Panc1 (cell line): Measurements from ENCODE around the gene SLC25A27. TPM values are rescaled to one million over a fixed set of nuclear protein-coding genes. Genes with fewer than 3 reads are reported as not detected.

Experiments
- ATAC-seq: fragments of 200-7000 bp; cut with Tn5 transposase; 2 replicates; pipeline ENCODE4 v1.9.1; 2020; ENCODE audit warnings: mild to moderate bottlenecking, moderate library complexity
- BruUV-seq: library from RNA; stranded (reverse); fragments of 400-500 nt; replicated peaks from 2 replicates; lab custom pipeline; 2021; lab: Mats Ljungman, UMichigan
- CTCF ChIA-PET: fragments of 300-600 bp; sonication (Branson Sonifier 250); formaldehyde crosslinking; loops from one replicate; lab custom pipeline; 2022; ENCODE audit warnings: antibody characterized with exemption; lab: Charles Lee
- POLR2A ChIA-PET: fragments of 300-600 bp; sonication (Branson Sonifier 250); formaldehyde crosslinking; loops from one replicate; lab custom pipeline; 2022; ENCODE audit warnings: antibody characterized with exemption; lab: Charles Lee
- DNase-seq: peaks from one replicate; pipeline ENCODE4 v3.0.0-alpha.2; 2010; ENCODE audit warnings: low read depth, low spot score
- H3K27ac ChIP-seq: 2 replicates; pipeline ENCODE4 v1.5.1; 2011; ENCODE audit warnings: mild to moderate bottlenecking, low read length, inconsistent platforms
- H3K27me3 ChIP-seq: fragments of 200-500 bp; sonication (Bioruptor generic); 2 replicates; pipeline ENCODE4 v1.6.0; 2014; ENCODE audit warnings: low read length, inconsistent platforms; ENCODE audit not compliant: control insufficient read depth, insufficient read depth
- H3K36me3 ChIP-seq: fragments of 200-500 bp; sonication (Bioruptor generic); 2 replicates; pipeline ENCODE4 v1.5.1; 2014; ENCODE audit warnings: inconsistent platforms, mild to moderate bottlenecking, low read length, moderate library complexity; ENCODE audit not compliant: control insufficient read depth, insufficient read depth
- H3K4me1 ChIP-seq: 2 replicates; pipeline ENCODE4 v1.5.1; 2011; ENCODE audit warnings: inconsistent platforms, mild to moderate bottlenecking, low read length, moderate library complexity; ENCODE audit not compliant: control insufficient read depth, insufficient read depth
- H3K4me3 ChIP-seq, 2 experiments: 2 replicates each; pipeline ENCODE4 v1.5.1; 2011 to 2012; ENCODE audit warnings: low read depth in 2 of 2, low read length in 2 of 2, mild to moderate bottlenecking in 2 of 2, inconsistent platforms in 1 of 2, moderate library complexity in 1 of 2
- H3K9me3 ChIP-seq: fragments of 200-500 bp; sonication (Bioruptor generic); 2 replicates; pipeline ENCODE4 v1.5.1; 2014; ENCODE audit warnings: low read depth, mild to moderate bottlenecking, inconsistent platforms, low read length, moderate library complexity; ENCODE audit not compliant: control insufficient read depth, insufficient read depth
- POLR2AphosphoS5 ChIP-seq: IDR thresholded peaks from 2 replicates; pipeline ENCODE4 v1.6.1; 2012; ENCODE audit warnings: mild to moderate bottlenecking, low read depth, low read length, moderate library complexity
- REST ChIP-seq, 2 experiments: IDR thresholded peaks; 2 replicates each; pipeline ENCODE4 v1.6.1; 2011 to 2012; ENCODE audit warnings: low read depth in 2 of 2, control low read depth in 1 of 2, low read length in 1 of 2, mild to moderate bottlenecking in 1 of 2, moderate library complexity in 1 of 2; ENCODE audit not compliant: insufficient read depth in 1 of 2
- SIN3A ChIP-seq: IDR thresholded peaks from 2 replicates; pipeline ENCODE4 v1.6.1; 2012; ENCODE audit warnings: low read depth, mild to moderate bottlenecking, low read length, moderate library complexity, borderline replicate concordance; ENCODE audit not compliant: insufficient read depth
- TCF7L2 ChIP-seq: IDR thresholded peaks from 2 replicates; pipeline ENCODE4 v1.6.1; 2011; ENCODE audit warnings: mild to moderate bottlenecking, low read depth, low read length, inconsistent platforms
- in situ Hi-C: cut with HindIII; loops from 2 replicates; pipeline ENCODE4 v1.10.0; 2016; ENCODE audit warnings: low sequenced_read_pairs, low pct_unique_long_range_greater_than_20kb
- intact Hi-C: fragments of 100-400 bp; cut with micrococcal nuclease; formaldehyde crosslinking; loops from one replicate; pipeline ENCODE4 v1.10.0; 2022; ENCODE audit not compliant: unreplicated experiment
- total RNA-seq: library from RNA; stranded (reverse); gene quantifications from one replicate; pipeline ENCODE4 v1.2.1, GENCODE V29; 2021; ENCODE audit not compliant: unreplicated experiment
- TF ChIP-seq, protein P1 (sequence below): fragments of 450-650 bp; IDR thresholded peaks from 2 replicates; pipeline ENCODE4 v1.5.1; 2017; ENCODE audit warnings: mild to moderate bottlenecking

The SLC25A27 gene
- total RNA-seq, 1 experiment from 2014 or later: 0.77 TPM

- intact Hi-C loops: no loop called here
- CTCF ChIA-PET: no interaction called here
- no peaks in the 10 kb centered on the region for H3K36me3 ChIP-seq
- POLR2A ChIA-PET: no interaction called here
- no peaks in the 10 kb centered on the region for H3K4me1 ChIP-seq
- no peak overlapping the region for H3K27ac ChIP-seq
- DNase-seq (no peak), ATAC-seq (no peak)
- no TSS peak for BruUV-seq
- TF ChIP-seq, protein P1, sequence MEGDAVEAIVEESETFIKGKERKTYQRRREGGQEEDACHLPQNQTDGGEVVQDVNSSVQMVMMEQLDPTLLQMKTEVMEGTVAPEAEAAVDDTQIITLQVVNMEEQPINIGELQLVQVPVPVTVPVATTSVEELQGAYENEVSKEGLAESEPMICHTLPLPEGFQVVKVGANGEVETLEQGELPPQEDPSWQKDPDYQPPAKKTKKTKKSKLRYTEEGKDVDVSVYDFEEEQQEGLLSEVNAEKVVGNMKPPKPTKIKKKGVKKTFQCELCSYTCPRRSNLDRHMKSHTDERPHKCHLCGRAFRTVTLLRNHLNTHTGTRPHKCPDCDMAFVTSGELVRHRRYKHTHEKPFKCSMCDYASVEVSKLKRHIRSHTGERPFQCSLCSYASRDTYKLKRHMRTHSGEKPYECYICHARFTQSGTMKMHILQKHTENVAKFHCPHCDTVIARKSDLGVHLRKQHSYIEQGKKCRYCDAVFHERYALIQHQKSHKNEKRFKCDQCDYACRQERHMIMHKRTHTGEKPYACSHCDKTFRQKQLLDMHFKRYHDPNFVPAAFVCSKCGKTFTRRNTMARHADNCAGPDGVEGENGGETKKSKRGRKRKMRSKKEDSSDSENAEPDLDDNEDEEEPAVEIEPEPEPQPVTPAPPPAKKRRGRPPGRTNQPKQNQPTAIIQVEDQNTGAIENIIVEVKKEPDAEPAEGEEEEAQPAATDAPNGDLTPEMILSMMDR: no peak
- TF ChIP-seq REST (IDR thresholded peaks at IDR 0.05; ENCODE audit: insufficient read depth in 1 of 2, low read depth in 2 of 2, low read length in 1 of 2) (no peak), SIN3A (no peak), TCF7L2 (no peak), POLR2AphosphoS5 (no peak)
- H3K9me3 ChIP-seq: no peaks in the 10 kb centered on the region
- in situ Hi-C loops: no loop called here
- no peak overlapping the region for H3K4me3 ChIP-seq
- H3K27me3 ChIP-seq: peaks cover 2% of the 10 kb centered on the region; the same call in 1 of the 2 replicates
Observed at GRCh38 chr6:46715141-46715540, 62.4 kb downstream of the SLC25A27 start.

- intact Hi-C loops: no loop called here
- TF ChIP-seq, protein P1: no peak
- TF ChIP-seq REST (IDR thresholded peaks at IDR 0.05; ENCODE audit: insufficient read depth in 1 of 2, low read depth in 2 of 2, low read length in 1 of 2): no peak
- TF ChIP-seq SIN3A: no peak
- TF ChIP-seq POLR2AphosphoS5: no peak
- TF ChIP-seq TCF7L2: no peak
- ChIA-PET CTCF (interaction anchor here (0.6 kb wide), 1 partner anchor 16 kb away, joined by 3 read pairs; no protein-coding TSS in a partner anchor), POLR2A (no interaction called here)
- Histone ChIP-seq H3K4me1 (no peaks in the 10 kb centered on the region), H3K4me3 (no peak overlapping the region), H3K36me3 (no peaks in the 10 kb centered on the region), H3K27ac (no peak overlapping the region), H3K9me3 (no peaks in the 10 kb centered on the region), H3K27me3 (peaks cover 2% of the 10 kb centered on the region; the same call in 1 of the 2 replicates)
- in situ Hi-C loops: no loop called here
- BruUV-seq: no TSS peak
- DNase-seq (no peak), ATAC-seq (no peak)
Observed at GRCh38 chr6:46719099-46719498, 66.3 kb downstream of the SLC25A27 start.
